GM15510 (cell line): ENCODE results near the gene CORO1C.

ENCODE experiments used
- POLR2A ChIP-seq: IDR thresholded peaks from 3 replicates; pipeline ENCODE4 v1.6.1; 2011; ENCODE audit warnings: borderline replicate concordance; ENCODE audit not compliant: insufficient read length; ENCODE audit errors: extremely low read depth

Gene CORO1C

DNA sequence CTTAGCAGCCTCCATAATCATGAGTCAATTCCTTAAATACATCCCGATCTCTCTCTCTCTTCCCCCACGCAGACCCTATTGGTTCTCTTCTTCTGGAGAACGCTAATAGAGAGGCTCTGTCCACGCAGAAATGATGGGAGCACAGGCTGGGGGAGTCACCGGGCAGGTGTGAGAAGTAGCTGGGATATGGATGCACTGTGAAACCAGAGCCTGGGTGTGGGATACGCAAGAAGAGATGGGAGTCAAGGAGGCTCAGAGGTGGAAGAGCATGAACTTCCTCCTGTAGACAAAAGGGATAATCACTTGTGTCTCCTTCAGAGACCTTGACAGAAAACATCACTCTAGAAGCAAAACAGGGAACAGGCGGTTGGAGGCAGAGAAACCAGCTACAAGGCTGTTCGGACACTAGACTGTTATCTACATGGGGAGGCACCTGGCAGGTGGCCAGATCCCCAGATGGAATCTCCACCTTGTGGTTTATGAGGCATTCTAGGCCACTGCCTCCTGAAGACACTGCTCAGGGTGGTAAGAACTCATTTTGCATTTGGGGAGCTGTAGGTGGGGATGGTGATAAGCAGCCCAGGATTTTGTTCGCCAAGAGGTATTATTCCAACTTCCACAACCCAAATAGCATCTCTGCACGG lies 90.4 kb downstream of the CORO1C start:
- TF ChIP-seq POLR2A = no peak

DNA sequence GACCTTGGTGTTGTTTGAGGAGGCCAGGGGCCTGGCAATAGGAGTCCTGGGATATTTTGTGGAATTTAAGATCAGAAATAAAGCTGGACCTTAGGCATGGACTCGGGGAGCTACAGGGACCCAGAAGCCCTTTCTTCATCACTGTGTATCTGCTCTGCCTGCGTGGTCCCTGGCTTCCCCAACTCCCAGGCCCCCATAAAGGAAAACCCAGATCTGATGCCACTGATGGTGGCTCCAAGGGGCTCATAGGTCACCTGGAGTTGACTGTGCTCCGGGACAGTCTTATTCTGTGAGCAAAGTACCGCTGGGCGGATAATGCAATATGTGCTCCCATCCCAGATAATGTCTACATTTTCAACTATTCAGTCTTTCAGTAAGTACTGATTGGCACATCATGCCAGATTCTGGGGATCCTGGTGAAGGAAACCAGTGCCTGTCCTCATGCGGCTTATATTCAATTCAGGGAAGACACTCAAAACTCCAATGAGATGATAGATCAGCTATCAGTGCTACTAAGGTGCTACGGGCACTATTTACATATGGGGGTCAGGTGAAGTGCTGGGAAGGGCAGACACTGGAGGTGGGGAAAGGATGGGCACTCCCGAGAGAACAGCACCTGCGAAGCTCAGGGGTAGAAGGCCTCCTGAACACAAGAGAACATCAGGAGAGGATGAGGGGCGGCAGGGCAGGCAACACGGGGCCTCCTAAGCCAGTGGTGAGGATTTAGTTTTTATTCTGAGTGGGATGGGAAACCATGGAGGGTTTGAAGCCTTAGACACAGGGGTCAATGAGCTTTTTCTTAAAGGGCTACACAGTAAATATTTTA lies 92.1 kb downstream of the CORO1C start:
- no peak for TF ChIP-seq POLR2A

DNA sequence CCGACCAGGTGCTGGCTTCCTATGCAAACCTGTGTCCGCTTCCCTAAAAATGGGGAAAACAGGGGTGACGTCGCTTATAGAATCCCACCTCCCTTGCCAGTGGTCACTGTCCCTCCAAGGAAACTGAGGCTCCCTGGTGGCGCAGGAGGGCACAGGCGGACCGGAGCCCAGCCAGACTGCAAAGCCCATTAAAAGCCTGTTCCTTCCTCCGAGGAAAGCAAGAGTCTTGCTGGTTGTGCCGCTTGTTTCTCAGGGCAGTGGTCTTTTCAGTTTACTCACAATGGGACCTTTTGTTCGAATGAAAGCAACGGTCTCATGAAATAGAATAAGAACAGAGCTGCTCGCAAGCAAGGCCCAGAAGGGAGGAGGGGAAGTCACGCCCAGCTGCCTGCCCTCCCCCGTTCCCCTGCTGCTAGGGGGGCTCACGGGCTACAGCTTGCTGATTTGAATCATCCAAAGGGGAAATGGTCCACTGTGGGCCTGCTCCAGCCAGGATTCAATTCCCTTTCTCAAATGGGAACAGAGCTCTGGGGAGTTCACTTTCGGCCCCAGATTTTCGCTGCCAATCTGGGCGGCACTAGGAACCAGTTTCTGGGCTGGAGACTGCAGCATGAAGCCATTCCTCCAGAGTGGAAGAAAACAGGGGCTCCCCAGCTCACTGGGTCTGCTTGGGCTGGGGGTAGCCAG lies 93.0 kb downstream of the CORO1C start:
- no peak for TF ChIP-seq POLR2A

DNA sequence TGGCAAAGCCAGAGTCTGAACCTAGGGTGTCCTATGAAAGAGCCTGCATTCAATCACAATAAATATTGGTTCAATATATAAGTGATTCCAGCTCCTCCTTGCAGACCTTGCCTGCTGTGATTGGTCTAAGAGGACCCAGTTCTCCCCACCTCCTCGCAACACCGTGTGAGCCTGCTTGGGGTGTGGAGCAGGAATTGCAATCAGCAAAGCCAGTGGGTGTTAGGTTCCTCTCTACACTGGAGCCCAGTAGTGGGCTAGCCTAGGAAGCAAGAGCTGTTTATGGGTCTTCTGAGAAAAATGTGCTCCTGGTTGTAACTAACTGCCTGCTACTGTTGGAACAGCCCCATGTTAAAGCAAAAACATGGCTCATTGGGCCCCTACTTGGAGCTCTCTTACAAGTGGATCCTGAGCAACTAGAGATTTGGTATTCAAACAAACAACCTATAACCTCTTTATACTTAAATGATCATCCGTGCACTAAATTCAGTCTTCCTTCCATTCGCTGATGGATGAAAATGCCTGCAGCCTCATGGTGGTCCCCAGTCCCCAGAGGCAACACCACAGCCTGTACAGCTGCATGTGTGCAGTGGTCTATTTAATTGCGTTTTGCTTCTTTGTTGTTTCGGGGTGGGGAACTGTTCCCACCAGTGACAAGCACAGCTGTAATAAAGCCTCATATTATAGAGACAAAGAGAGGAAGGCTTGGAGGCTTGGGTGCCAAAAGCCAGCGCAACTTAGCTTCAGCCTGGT lies 93.9 kb downstream of the CORO1C start:
- no peak for TF ChIP-seq POLR2A

DNA sequence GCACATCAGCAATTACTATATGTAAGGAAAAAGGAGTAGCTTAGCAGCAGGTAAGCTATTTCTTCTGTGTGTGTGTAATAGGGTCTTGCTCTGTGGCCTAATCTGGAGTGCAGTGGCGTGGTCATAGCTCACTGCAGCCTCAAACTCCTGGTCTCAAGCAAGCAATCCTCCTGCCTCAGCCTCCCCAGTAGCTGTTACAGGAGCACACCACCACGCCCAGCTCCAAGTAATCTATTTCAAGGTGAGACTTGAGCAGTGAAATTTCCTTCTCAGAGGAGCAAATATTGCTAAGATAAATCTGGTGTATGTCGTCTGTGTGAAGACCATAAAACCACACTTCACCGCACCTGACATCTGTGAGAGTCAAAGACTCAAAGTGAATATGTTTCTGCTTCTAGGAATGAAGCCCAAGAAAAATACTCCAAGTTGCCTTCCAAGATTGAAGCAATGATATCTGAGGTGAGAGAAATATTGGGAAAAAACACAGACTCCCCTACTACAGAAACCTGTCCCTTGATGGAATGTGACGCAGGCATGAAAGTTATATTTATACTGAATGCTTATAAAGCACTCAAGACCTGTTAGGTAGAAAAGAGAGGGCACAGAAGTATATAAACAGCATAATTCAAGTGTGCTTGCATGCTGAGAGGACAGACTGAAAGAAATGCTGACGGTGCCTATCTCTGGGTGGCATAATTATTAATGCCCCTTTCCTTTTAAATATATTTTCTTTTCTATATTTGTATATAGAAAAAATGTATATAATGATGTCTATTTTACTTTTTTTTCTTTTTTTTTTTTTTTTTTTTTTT lies 95.1 kb downstream of the CORO1C start:
- no peak for TF ChIP-seq POLR2A

DNA sequence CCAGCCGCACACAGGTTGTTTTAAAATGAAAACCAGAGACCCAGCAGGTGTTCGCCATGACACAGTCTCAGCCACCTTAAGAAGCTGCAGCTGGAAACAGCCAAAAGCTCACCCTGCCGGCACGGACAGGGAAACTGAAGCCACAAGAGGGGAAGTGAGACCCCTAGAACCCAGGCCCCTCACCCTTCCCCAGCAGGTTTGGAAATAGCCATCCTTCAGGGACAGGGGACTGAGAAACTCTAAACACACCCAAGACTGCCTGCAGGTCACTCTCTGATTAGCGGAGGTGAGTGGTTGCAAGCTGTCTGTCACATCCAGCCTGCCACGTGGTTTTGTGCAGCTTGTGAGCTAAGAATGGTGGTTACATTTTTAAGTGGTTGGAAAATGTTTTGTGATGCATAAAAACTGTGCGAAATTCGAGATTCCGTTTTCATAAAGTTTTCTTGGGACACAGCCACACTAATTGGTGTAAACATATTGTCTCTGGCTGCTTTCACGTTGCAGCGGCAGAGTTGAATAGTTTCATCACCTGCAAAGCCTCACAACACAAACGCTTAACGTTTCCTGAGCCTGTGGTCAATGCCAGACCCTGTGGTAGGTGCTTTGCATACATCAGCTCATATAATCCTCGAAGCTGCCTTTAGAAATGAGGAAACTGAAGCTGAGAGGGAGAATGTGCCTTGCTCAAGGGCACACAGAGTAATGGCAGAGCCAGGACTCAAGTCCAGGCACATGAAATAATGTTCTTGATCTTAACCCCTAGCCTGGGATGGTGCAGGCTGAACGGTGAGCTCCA lies 95.9 kb downstream of the CORO1C start:
- peak; percentile 95 for TF ChIP-seq POLR2A

DNA sequence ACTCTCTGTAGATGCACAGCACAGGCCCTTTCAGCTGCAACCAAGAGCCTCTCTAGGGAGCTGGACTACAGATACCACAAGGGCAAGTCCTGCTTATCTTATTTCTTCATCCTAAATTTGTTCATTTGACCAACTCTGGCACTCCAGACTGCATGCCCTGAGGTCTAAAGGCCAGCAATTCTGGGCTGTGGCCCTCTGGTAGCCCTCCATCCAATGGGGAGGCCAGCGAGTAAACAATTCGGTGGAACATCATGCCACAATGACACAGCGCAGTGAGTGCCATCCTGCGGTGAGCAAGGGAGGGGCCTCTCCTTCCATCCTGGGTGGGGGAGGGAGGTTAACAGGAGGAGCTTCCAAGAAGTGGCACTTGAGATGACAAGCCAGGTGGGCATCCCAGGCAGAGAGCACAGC lies 97.0 kb downstream of the CORO1C start:
- TF ChIP-seq POLR2A = no peak

DNA sequence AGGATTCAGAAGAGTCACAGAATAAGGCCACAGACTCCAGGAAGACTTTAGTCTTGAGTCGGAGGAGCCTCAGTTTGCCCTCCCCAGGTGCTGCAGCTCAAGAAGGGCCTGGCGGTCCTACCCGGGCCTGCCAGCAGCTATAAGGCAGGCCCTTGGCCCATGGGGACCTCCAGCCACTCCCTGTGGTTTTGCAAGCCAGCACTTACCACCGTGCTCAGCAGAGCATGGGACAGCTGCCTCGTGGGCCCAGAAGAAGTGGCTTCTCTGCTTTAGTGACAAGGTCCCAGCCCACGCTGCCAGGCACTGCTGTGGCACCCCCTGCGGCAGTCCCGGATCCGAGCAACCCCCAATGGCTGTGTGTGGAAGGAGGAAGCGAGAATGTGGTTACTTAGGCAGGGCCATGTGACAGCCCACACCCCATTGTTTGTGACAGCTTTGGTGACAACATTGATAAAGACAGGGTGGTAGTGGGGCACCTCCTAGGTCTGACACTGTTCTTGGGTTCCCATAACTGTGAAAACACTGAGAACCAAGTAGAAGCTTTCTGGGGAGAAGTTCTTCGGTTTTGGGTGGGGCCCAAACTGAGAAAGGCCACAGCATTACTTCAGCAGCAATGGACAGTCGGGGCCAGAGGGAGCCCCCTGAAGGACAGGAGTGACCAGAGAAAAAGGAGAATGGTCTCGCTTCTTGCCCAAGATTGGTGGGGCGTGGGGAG lies 97.6 kb downstream of the CORO1C start, which contains the start of gene SELPLG:
TSS of gene SELPLG (minus strand) at position 361 of the 715 bp plus-strand sequence. CDS start 9,587 bp downstream, outside the sequence.
- TF ChIP-seq POLR2A = peak; percentile 57

DNA sequence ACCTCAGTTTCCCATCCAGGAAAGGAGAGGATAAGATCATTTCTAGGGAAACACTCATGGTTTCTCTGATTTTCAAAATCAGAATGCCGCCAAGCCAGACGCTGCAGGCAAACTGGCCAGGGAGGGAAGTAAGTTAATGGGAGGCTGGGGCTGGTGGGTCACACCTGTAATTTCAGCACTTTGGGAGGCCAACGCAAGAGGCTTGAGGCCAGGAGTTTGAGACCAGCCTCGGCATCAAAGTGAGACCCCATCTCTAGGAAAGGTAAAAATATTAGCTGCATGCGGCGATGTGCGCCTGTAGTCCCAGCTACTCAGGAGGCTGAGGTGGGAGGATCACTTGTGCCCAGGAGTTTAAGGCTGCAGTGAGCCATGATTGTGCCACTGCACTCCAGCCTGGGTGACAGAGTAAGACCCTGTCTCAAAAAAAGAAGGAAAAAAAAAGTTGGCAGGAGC lies 98.2 kb downstream of the CORO1C start:
- no peak for TF ChIP-seq POLR2A

DNA sequence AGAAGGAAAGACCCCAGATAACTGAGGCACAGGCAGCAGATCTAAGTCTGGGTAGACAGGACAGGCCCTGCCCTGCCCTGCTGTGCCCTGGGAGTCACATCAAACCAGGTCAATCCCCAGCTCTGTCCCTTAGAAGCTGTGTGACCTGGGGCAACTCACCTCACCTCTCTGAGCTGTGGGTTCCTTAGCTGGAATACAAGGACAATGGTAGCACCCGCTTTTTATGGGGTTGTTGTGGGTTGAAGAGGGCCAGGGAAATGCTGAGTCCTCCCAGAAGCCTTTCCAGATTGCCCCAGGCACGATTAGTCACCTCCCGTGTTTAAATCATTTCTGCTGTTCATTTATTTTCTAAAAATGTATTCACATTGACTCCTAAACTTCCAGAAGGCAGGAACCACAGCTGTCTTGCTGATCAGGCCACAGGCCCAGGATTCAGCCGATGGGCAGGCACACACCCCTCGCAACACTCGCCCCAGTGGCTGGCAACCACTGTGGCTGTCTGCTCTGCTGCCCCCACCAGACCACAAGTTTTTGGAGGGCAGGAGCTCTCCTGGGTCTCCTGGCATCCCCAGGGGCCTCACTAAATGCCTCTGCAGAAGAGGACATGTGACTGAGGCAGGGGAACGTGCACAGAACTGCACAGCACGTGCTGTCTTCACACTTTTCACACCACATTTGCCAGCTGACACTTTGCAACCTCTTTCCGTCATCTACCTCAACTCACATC lies 100.7 kb downstream of the CORO1C start:
- TF ChIP-seq POLR2A = no peak

DNA sequence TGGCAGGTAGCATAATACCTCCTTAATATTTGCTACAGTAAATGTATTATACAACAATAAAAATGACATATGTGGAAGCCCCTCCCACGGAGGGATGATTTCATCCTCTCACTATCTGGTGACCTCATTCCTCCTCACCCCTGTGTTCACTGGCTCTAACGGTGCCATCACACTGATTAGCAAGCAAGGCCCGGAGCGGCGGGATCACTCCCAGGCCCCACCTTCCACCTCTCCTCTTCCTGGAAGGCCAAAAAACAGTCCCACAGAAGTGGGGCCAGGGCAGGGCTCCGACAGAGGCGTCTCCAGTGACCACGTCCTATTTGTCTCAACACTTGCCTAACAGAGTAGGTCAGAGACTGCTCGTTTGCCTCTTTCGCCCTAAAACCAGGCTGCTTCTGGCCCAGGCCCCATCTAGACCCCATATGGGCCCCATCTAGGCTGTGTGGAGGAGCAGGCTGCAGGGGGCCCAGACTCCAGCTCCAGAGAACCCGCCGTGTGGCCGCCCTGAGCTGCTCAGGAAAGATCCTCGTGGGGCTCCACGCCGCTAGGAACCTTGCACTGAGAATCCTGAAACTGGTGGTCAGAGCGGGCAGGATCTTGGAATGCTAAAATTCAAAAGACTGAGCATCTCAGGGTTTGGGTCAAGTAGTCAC lies 101.4 kb downstream of the CORO1C start:
- TF ChIP-seq POLR2A = no peak
